AG09319 (cell line): ENCODE data around the gene EPB41L5.
"Not testable (repeated sequence)": the region's sequence is repeated elsewhere in the genome, so short reads cannot be mapped to it uniquely, and the experiment has no call there.

ENCODE experiments used
- DNase-seq: peaks from one replicate; pipeline ENCODE4 v3.0.0-alpha.2; 2010; ENCODE audit warnings: low read depth; ENCODE audit errors: extremely low read depth
- CTCF ChIP-seq: IDR thresholded peaks from 2 replicates; pipeline ENCODE4 v1.5.1; 2011; ENCODE audit warnings: low read depth, mild to moderate bottlenecking, inconsistent platforms, low read length, moderate library complexity

EPB41L5 gene

GRCh38 chr2:120052597-120052996 lies 39.7 kb downstream of the EPB41L5 start:
- TF ChIP-seq CTCF, result no peak
- no peak for DNase-seq

- DNase-seq, result no peak
- no peak for TF ChIP-seq CTCF
Measured at GRCh38 chr2:120053891-120054290, 41.0 kb downstream of the EPB41L5 start.

GRCh38 chr2:120059483-120059882 lies 46.6 kb downstream of the EPB41L5 start:
- TF ChIP-seq CTCF, result no peak
- no peak for DNase-seq

- no peak for DNase-seq
- no peak for TF ChIP-seq CTCF
Measured at GRCh38 chr2:120060088-120060623, 47.3 kb downstream of the EPB41L5 start.

GRCh38 chr2:120064664-120065063 lies 51.8 kb downstream of the EPB41L5 start:
- DNase-seq, result no peak
- no peak for TF ChIP-seq CTCF

GRCh38 chr2:120066800-120067547 lies 54.1 kb downstream of the EPB41L5 start:
- DNase-seq, result peak; percentile 4
- TF ChIP-seq CTCF, result no peak

- not testable (repeated sequence) for DNase-seq
Measured at GRCh38 chr2:120068040-120068658, 55.3 kb downstream of the EPB41L5 start.

- no peak for DNase-seq
- TF ChIP-seq CTCF, result no peak
Measured at GRCh38 chr2:120075545-120075944, 62.7 kb downstream of the EPB41L5 start.
